HCT116 (cell line): ENCODE data around the gene OR13J1. TPM values are rescaled to one million over a fixed set of nuclear protein-coding genes. Genes with fewer than 3 reads are reported as not detected.

Experiments used
- ATAC-seq: fragments of 200-7000 bp; cut with Tn5 transposase; 2 replicates; pipeline ENCODE4 v1.9.1; 2020; ENCODE audit warnings: mild to moderate bottlenecking, moderate library complexity
- BruUV-seq: library from RNA; stranded (reverse); fragments of 400-500 nt; replicated peaks from 2 replicates; lab custom pipeline; 2021; lab: Mats Ljungman, UMichigan
- CTCF ChIA-PET: fragments of 300-600 bp; sonication (Branson Sonifier 250); formaldehyde crosslinking; loops from one replicate; lab custom pipeline; 2021; ENCODE audit warnings: antibody characterized with exemption; lab: Charles Lee
- POLR2A ChIA-PET: fragments of 300-600, 350-600 bp; sonication (Branson Sonifier 250); formaldehyde crosslinking; loops from one replicate; lab custom pipeline; 2021; ENCODE audit warnings: antibody characterized with exemption; lab: Charles Lee
- RAD21 ChIA-PET, 2 experiments: fragments of 300-600 bp; sonication (Branson Sonifier 250); formaldehyde crosslinking; loops; one replicate each; lab custom pipeline; 2023; ENCODE audit warnings: low total read pairs in 2 of 2; ENCODE audit not compliant: uncharacterized antibody in 2 of 2, unreplicated experiment in 2 of 2, low non-redundant PET in 1 of 2; lab: Charles Lee
- DNase-seq: peaks from one replicate; pipeline ENCODE4 v3.0.0-alpha.2; 2010; ENCODE audit warnings: low read depth, low spot score
- H2AFZ ChIP-seq: fragments of 200-600 bp; shearing (Covaris generic), sonication (generic); 2 replicates; pipeline ENCODE4 v1.6.1; 2017; ENCODE audit warnings: low read depth, mixed run types, mixed read lengths, antibody characterized with exemption, low read length; ENCODE audit not compliant: poor library complexity, severe bottlenecking
- H3K27ac ChIP-seq: 2 replicates; pipeline ENCODE4 v1.5.1; 2012; ENCODE audit warnings: low read depth, low read length
- H3K27me3 ChIP-seq: fragments of 200-600 bp; sonication (generic); 2 replicates; pipeline ENCODE4 v1.6.1; 2016; ENCODE audit warnings: mixed run types, low read length, mixed read lengths; ENCODE audit not compliant: insufficient read depth
- H3K36me3 ChIP-seq, 2 experiments: fragments of 200-500 bp in 1 of 2; fragments of 200-600 bp in 1 of 2; sonication (Bioruptor generic) in 1 of 2; sonication (generic) in 1 of 2; 2 replicates each; pipeline versions ENCODE4 v1.5.1 to v1.6.1; 2014 to 2016; ENCODE audit warnings: low read length in 2 of 2, inconsistent platforms in 1 of 2, mixed read lengths in 1 of 2, mixed run types in 1 of 2; ENCODE audit not compliant: insufficient read depth in 2 of 2, control insufficient read depth in 1 of 2
- H3K4me1 ChIP-seq, 2 experiments: fragments of 200-600 bp in 1 of 2; sonication (generic) in 1 of 2; 2 replicates each; pipeline versions ENCODE4 v1.5.1 to v1.6.1; 2012 to 2017; ENCODE audit warnings: low read length in 2 of 2, inconsistent platforms in 1 of 2, mild to moderate bottlenecking in 1 of 2, mixed read lengths in 1 of 2, mixed run types in 1 of 2, moderate library complexity in 1 of 2; ENCODE audit not compliant: insufficient read depth in 2 of 2, control insufficient read depth in 1 of 2
- H3K4me2 ChIP-seq: fragments of 200-600 bp; sonication (generic); 2 replicates; pipeline ENCODE4 v1.6.1; 2017; ENCODE audit warnings: mixed run types, low read length, mixed read lengths
- H3K4me3 ChIP-seq, 2 experiments: fragments of 200-600 bp in 1 of 2; sonication (generic) in 1 of 2; replicated peaks in 1 of 2; 2 replicates each; pipeline ENCODE4 v1.5.1; 2011 to 2016; ENCODE audit warnings: low read length in 2 of 2, control low read depth in 1 of 2, low read depth in 1 of 2, mild to moderate bottlenecking in 1 of 2, mixed read lengths in 1 of 2, mixed run types in 1 of 2
- H3K79me2 ChIP-seq: fragments of 200-600 bp; sonication (generic); 2 replicates; pipeline ENCODE4 v1.6.1; 2017; ENCODE audit warnings: mild to moderate bottlenecking, mixed run types, low read length, moderate library complexity, mixed read lengths; ENCODE audit not compliant: insufficient read depth
- H3K9ac ChIP-seq: fragments of 200-600 bp; sonication (generic); 2 replicates; pipeline ENCODE4 v1.6.1; 2016; ENCODE audit warnings: low read length, mixed read lengths
- H3K9me2 ChIP-seq: fragments of 200-600 bp; sonication (generic), shearing (Covaris generic); 2 replicates; pipeline ENCODE4 v1.6.1; 2017; ENCODE audit warnings: mixed run types, mild to moderate bottlenecking, moderate library complexity; ENCODE audit not compliant: insufficient read depth
- H3K9me3 ChIP-seq, 2 experiments: fragments of 200-500 bp in 1 of 2; fragments of 200-600 bp in 1 of 2; sonication (Bioruptor generic) in 1 of 2; sonication (generic) in 1 of 2; 2 replicates each; pipeline ENCODE4 v1.6.1; 2014 to 2017; ENCODE audit warnings: low read length in 2 of 2, mixed read lengths in 2 of 2, inconsistent platforms in 1 of 2, low read depth in 1 of 2, mild to moderate bottlenecking in 1 of 2, mixed run types in 1 of 2, moderate library complexity in 1 of 2; ENCODE audit not compliant: control insufficient read depth in 1 of 2, insufficient read depth in 1 of 2
- H4K20me1 ChIP-seq: fragments of 200-600 bp; sonication (generic), shearing (Covaris generic); 2 replicates; pipeline ENCODE4 v1.6.1; 2017; ENCODE audit warnings: mixed run types, mild to moderate bottlenecking, moderate library complexity; ENCODE audit not compliant: insufficient read depth
- CBX3 ChIP-seq: IDR thresholded peaks from 2 replicates; pipeline ENCODE4 v1.6.1; 2012; ENCODE audit warnings: low read depth
- CEBPB ChIP-seq: IDR thresholded peaks from 2 replicates; pipeline ENCODE4 v1.6.1; 2012; ENCODE audit warnings: low read depth
- CTCF ChIP-seq, 3 experiments: fragments of 200-600 bp in 1 of 3; sonication (generic) in 1 of 3; IDR thresholded peaks in 2 of 3; conservative IDR thresholded peaks in 1 of 3; 2 replicates each; pipeline ENCODE4 v1.5.1; 2012 to 2017; ENCODE audit warnings: low read depth in 2 of 3, low read length in 2 of 3, antibody characterized with exemption in 1 of 3, borderline replicate concordance in 1 of 3, control low read depth in 1 of 3, mild to moderate bottlenecking in 1 of 3, mixed read lengths in 1 of 3, mixed run types in 1 of 3, moderate library complexity in 1 of 3; ENCODE audit not compliant: insufficient read depth in 1 of 3
- EGR1 ChIP-seq: IDR thresholded peaks from 2 replicates; pipeline ENCODE4 v1.6.1; 2012; ENCODE audit warnings: low read depth
- EZH2 ChIP-seq: fragments of 200-600 bp; sonication (generic); IDR thresholded peaks from 2 replicates; pipeline ENCODE4 v1.6.1; 2017; ENCODE audit warnings: antibody characterized with exemption, mixed run types
- EZH2phosphoT487 ChIP-seq: fragments of 200-600 bp; IDR thresholded peaks from 2 replicates; pipeline ENCODE4 v1.6.1; 2018; ENCODE audit warnings: antibody characterized with exemption, borderline replicate concordance
- MAX ChIP-seq: IDR thresholded peaks from 2 replicates; pipeline ENCODE4 v1.6.1; 2012
- POLR2A ChIP-seq: IDR thresholded peaks from 2 replicates; pipeline ENCODE4 v1.7.0; 2011; ENCODE audit warnings: borderline replicate concordance; ENCODE audit not compliant: insufficient read depth, insufficient read length; ENCODE audit errors: extremely low read depth
- POLR2AphosphoS5 ChIP-seq: IDR thresholded peaks from 2 replicates; pipeline ENCODE4 v1.6.1; 2011; ENCODE audit warnings: mild to moderate bottlenecking, low read depth, low read length, moderate library complexity
- RAD21 ChIP-seq: IDR thresholded peaks from 2 replicates; pipeline ENCODE4 v1.6.1; 2012; ENCODE audit warnings: low read depth, mild to moderate bottlenecking
- SP1 ChIP-seq: IDR thresholded peaks from 2 replicates; pipeline ENCODE4 v1.6.1; 2012; ENCODE audit warnings: low read depth
- SRF ChIP-seq: IDR thresholded peaks from 2 replicates; pipeline ENCODE4 v1.6.1; 2012; ENCODE audit warnings: low read depth
- TCF7L2 ChIP-seq: IDR thresholded peaks from 2 replicates; pipeline ENCODE4 v1.7.0; 2011; ENCODE audit warnings: borderline replicate concordance, inconsistent platforms; ENCODE audit not compliant: insufficient read depth, insufficient read length; ENCODE audit errors: extremely low read depth
- YY1 ChIP-seq: IDR thresholded peaks from 2 replicates; pipeline ENCODE4 v1.6.1; 2011; ENCODE audit warnings: low read length, low read depth, moderate library complexity, mild to moderate bottlenecking; ENCODE audit not compliant: insufficient replicate concordance; ENCODE audit errors: extremely low read depth
- ZNF274 ChIP-seq: fragments of 200-500 bp; sonication (Bioruptor generic); IDR thresholded peaks from 2 replicates; pipeline ENCODE4 v1.6.1; 2014; ENCODE audit warnings: mild to moderate bottlenecking, low read depth, low read length, inconsistent platforms
- intact Hi-C: fragments of 100-400 bp; cut with micrococcal nuclease; formaldehyde crosslinking; loops from 2 replicates; pipeline ENCODE4 v1.10.0; 2022
- total RNA-seq: library from RNA; stranded (reverse); gene quantifications from one replicate; pipeline ENCODE4 v1.2.1, GENCODE V29; 2021; ENCODE audit not compliant: unreplicated experiment
- TF ChIP-seq, protein P1 (sequence below): IDR thresholded peaks from 2 replicates; pipeline ENCODE4 v1.6.1; 2012

Gene OR13J1
- total RNA-seq, 1 experiment from 2014 or later = not detected

- H3K4me3 ChIP-seq = no peak overlapping the region
- no peaks in the 10 kb centered on the region for H3K9me3 ChIP-seq
- DNase-seq = no peak
- POLR2A ChIA-PET = no interaction called here
- BruUV-seq = no TSS peak
- H3K27me3 ChIP-seq = no peaks in the 10 kb centered on the region
- H3K36me3 ChIP-seq = no peaks in the 10 kb centered on the region
- CTCF ChIA-PET = no interaction called here
- H3K9me2 ChIP-seq = no peaks in the 10 kb centered on the region
- H3K79me2 ChIP-seq = no peaks in the 10 kb centered on the region
- ATAC-seq = no peak
- intact Hi-C loops = no loop called here
- no peaks in the 10 kb centered on the region for H4K20me1 ChIP-seq
- no peak overlapping the region for H3K27ac ChIP-seq
- no peak overlapping the region for H3K9ac ChIP-seq
- H3K4me1 ChIP-seq = no peaks in the 10 kb centered on the region
- TF ChIP-seq ZNF274 (no peak), SP1 (no peak), CEBPB (no peak), RAD21 (no peak), POLR2AphosphoS5 (no peak), EGR1 (no peak), CBX3 (no peak), EZH2phosphoT487 (no peak), SRF (no peak), EZH2 (no peak), TCF7L2 (no peak), POLR2A (no peak), MAX (no peak), CTCF (IDR thresholded peaks at IDR 0.05 in 2 of 3, conservative IDR thresholded peaks at IDR 0.05 in 1 of 3; ENCODE audit: borderline replicate concordance in 1 of 3, insufficient read depth in 1 of 3, low read depth in 2 of 3, low read length in 2 of 3) (no peak), YY1 (no peak)
- TF ChIP-seq, protein P1, sequence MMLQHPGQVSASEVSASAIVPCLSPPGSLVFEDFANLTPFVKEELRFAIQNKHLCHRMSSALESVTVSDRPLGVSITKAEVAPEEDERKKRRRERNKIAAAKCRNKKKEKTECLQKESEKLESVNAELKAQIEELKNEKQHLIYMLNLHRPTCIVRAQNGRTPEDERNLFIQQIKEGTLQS = no peak
- TF ChIP-seq, all 23 proteins: peak for 0
- RAD21 ChIA-PET = no interaction called here
- Histone ChIP-seq H3K4me2 (no peak overlapping the region), H2AFZ (no peak overlapping the region)
Measured at GRCh38 chr9:35852876-35853865, 17.0 kb downstream of the OR13J1 start.
